Smooth muscle cell (in vitro differentiated cells): ENCODE data around the gene BST1. TPM values are rescaled to one million over a fixed set of nuclear protein-coding genes. Genes with fewer than 3 reads are reported as not detected.

ENCODE experiments used
- DNase-seq: peaks from one replicate; lab custom pipeline; 2025; ENCODE audit not compliant: unreplicated experiment; lab: John Stamatoyannopoulos, UW
- H2AFZ ChIP-seq: fragments of 200-600 bp; sonication (generic); 2 replicates; pipeline ENCODE4 v1.6.0; 2016; ENCODE audit warnings: antibody characterized with exemption, low read depth, mild to moderate bottlenecking
- H3F3A ChIP-seq: fragments of 200-600 bp; sonication (generic); 2 replicates; pipeline ENCODE4 v1.6.0; 2017; ENCODE audit warnings: antibody characterized with exemption, low read depth
- H3K27ac ChIP-seq: fragments of 200-600 bp; sonication (generic); 2 replicates; pipeline ENCODE4 v1.5.1; 2016; ENCODE audit warnings: low read depth, mild to moderate bottlenecking
- H3K27me3 ChIP-seq: fragments of 200-600 bp; sonication (generic); 2 replicates; pipeline ENCODE4 v1.6.1; 2016; ENCODE audit warnings: low read depth, mild to moderate bottlenecking
- H3K36me3 ChIP-seq: fragments of 200-600 bp; sonication (generic); 2 replicates; pipeline ENCODE4 v1.5.1; 2016; ENCODE audit warnings: low read depth
- H3K4me1 ChIP-seq: fragments of 200-600 bp; sonication (generic); 2 replicates; pipeline ENCODE4 v1.5.1; 2016; ENCODE audit warnings: low read depth
- H3K4me2 ChIP-seq: fragments of 200-600 bp; sonication (generic); 2 replicates; pipeline ENCODE4 v1.6.0; 2016; ENCODE audit warnings: mild to moderate bottlenecking
- H3K4me3 ChIP-seq: fragments of 200-600 bp; sonication (generic); 2 replicates; pipeline ENCODE4 v1.5.1; 2016; ENCODE audit warnings: mild to moderate bottlenecking
- H3K79me2 ChIP-seq: fragments of 200-600 bp; sonication (generic); 2 replicates; pipeline ENCODE4 v1.6.0; 2016; ENCODE audit warnings: low read depth, mild to moderate bottlenecking
- H3K9ac ChIP-seq: fragments of 200-600 bp; sonication (generic); 2 replicates; pipeline ENCODE4 v1.6.0; 2016; ENCODE audit warnings: low read depth
- H3K9me3 ChIP-seq: fragments of 200-600 bp; sonication (generic); replicated peaks from 2 replicates; pipeline ENCODE4 v1.5.1; 2016; ENCODE audit warnings: low read depth
- H4K20me1 ChIP-seq: fragments of 200-600 bp; sonication (generic); 2 replicates; pipeline ENCODE4 v1.6.0; 2016; ENCODE audit warnings: low read depth
- CTCF ChIP-seq: fragments of 200-600 bp; sonication (generic); IDR thresholded peaks from 2 replicates; pipeline ENCODE4 v1.5.1; 2017; ENCODE audit warnings: borderline replicate concordance, mild to moderate bottlenecking, antibody characterized with exemption; ENCODE audit not compliant: insufficient read depth, poor library complexity, severe bottlenecking
- WGBS: methylation state at CpG from one replicate; pipeline ENCODE4 v1.1.7; 2016; ENCODE audit warnings: low lambda C conversion rate; 5-methylcytosine and 5-hydroxymethylcytosine counted together
- polyA plus RNA-seq: library from polyadenylated mRNA; unstranded; fragments of >200 nt; fragmentation: Nextera tagmentation; extraction: Ambion mirVana; gene quantifications from 2 replicates; pipeline ENCODE4 v1.2.1, GENCODE V29; 2016
- total RNA-seq: library from RNA; depleted of rRNA; stranded (reverse); fragments of >200 nt; gene quantifications from 2 replicates; pipeline ENCODE4 v1.2.3, GENCODE V29; 2014

BST1 gene
- total and polyA plus RNA-seq, 2 experiments from 2014 or later, result 5.2 TPM

GRCh38 chr4:15754323-15754722, 51.5 kb downstream of the BST1 start:
- Histone ChIP-seq H2AFZ (no peak overlapping the region), H3K4me3 (no peak overlapping the region), H3F3A (no peaks in the 10 kb centered on the region), H3K27ac (no peak overlapping the region), H3K79me2 (no peaks in the 10 kb centered on the region), H4K20me1 (no peaks in the 10 kb centered on the region), H3K36me3 (no peaks in the 10 kb centered on the region), H3K9me3 (no peaks in the 10 kb centered on the region), H3K9ac (no peak overlapping the region), H3K4me2 (no peak overlapping the region), H3K27me3 (no peaks in the 10 kb centered on the region), H3K4me1 (no peaks in the 10 kb centered on the region)
- WGBS, result 68% methylated on average over 4 of the region's 4 CpGs
- no peak for TF ChIP-seq CTCF
- no peak for DNase-seq

- Histone ChIP-seq H3K4me3 (no peak overlapping the region), H2AFZ (no peak overlapping the region), H3F3A (no peaks in the 10 kb centered on the region), H3K9ac (no peak overlapping the region), H3K4me1 (no peaks in the 10 kb centered on the region), H3K4me2 (peak overlapping the region; percentile 28), H3K27ac (peak overlapping the region; percentile 21), H4K20me1 (no peaks in the 10 kb centered on the region), H3K9me3 (no peaks in the 10 kb centered on the region), H3K36me3 (no peaks in the 10 kb centered on the region), H3K27me3 (no peaks in the 10 kb centered on the region), H3K79me2 (no peaks in the 10 kb centered on the region)
- 42% methylated on average over 4 of the region's 4 CpGs for WGBS
- DNase-seq, result no peak
- no peak for TF ChIP-seq CTCF
These were observed 52.7 kb downstream of the BST1 start for GRCh38 chr4:15755321-15756155.

GRCh38 chr4:15756361-15756861, 53.5 kb downstream of the BST1 start:
- H3K4me2 ChIP-seq, result no peak overlapping the region
- no peak for DNase-seq
- peak; percentile 15 for TF ChIP-seq CTCF

More at GRCh38 chr4:15756361-15756861, 53.5 kb downstream of the BST1 start:
- no peak overlapping the region for H2AFZ ChIP-seq
- H4K20me1 ChIP-seq, result no peaks in the 10 kb centered on the region
- 52% methylated on average over 6 of the region's 6 CpGs for WGBS
- no peaks in the 10 kb centered on the region for H3K36me3 ChIP-seq
- H3K9ac ChIP-seq, result no peak overlapping the region
- H3K27me3 ChIP-seq, result no peaks in the 10 kb centered on the region
- no peaks in the 10 kb centered on the region for H3K4me1 ChIP-seq
- H3K4me3 ChIP-seq, result no peak overlapping the region
- H3K27ac ChIP-seq, result no peak overlapping the region
- H3K79me2 ChIP-seq, result no peaks in the 10 kb centered on the region
- H3K9me3 ChIP-seq, result no peaks in the 10 kb centered on the region
- H3F3A ChIP-seq, result no peaks in the 10 kb centered on the region
